ENCODE measurements around the gene ATP5IF1.

ATP5IF1 gene

GRCh38 chr1:28235755-28236655, at the start of gene ATP5IF1:
Gene ATP5IF1 (plus strand): TSS chr1:28236124. CDS start chr1:28236184, 60 bp downstream.
- DNase-seq, result peak; percentile 96

DNA sequence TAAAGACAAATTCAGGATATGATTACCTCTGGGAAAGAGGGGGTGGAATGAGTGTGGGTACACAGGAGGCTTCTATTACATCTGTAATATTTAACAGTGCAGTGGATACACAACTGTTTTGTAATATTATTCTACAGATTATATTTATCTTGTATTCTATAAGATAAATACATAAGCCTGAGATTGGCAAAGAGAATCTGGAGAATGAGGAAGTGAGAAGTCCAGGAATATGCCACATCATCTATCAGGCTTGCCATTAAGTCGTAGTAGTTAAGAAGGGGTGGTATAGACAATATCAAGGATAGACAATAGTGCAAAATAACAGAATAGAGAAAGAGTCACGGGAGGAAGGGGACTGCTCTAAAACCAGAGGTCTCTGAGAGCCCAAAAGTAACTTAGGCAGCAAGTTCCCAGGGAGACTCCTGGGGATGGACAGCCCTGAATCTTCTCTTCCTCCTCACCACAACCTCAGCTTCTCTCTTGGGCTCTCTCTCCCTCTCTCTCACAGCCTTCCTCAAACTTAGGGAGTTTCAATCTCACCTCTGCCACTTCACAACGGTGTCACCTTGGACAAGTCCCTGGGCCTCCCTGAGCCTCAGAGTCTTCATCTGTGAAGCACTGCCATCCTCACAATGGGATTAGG, 45.5 kb upstream of the ATP5IF1 start:
- no peak for DNase-seq

DNA sequence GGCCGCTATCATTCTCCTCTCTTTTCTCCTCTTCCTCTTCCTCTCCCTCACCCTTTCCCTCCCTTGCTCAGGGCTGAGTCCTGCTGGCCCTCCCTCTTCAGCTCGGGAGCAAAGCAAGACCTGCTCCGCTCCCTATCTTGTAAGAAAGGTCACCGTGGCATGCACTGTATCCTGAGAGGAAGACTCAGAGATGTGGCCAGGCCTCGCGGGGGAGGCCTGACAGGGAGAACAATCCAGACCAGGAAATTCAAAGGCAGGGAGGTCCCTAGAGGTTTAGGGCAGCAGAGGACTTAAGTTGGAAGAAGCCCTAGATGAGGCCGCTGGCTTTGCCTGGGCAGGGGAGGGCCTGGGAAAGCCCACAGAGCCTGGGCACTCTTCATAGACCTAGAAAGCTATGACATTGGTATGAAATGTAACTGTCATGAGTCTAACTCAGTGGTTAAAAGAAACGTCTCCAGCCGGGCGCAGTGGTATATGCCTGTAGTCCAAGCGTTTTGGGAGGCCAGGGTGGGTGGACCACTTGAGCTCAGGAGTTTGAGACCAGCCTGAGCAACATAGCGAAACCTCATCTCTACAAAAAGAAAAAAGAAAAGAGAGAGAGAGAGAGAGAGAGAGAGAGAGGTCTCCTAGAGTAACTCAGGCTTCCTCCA, 44.8 kb upstream of the ATP5IF1 start:
- no peak for DNase-seq

GRCh38 chr1:28193701-28194161, 42.2 kb upstream of the ATP5IF1 start:
- DNase-seq, result no peak

GRCh38 chr1:28194326-28195035, 41.4 kb upstream of the ATP5IF1 start:
- DNase-seq, result no peak

DNA sequence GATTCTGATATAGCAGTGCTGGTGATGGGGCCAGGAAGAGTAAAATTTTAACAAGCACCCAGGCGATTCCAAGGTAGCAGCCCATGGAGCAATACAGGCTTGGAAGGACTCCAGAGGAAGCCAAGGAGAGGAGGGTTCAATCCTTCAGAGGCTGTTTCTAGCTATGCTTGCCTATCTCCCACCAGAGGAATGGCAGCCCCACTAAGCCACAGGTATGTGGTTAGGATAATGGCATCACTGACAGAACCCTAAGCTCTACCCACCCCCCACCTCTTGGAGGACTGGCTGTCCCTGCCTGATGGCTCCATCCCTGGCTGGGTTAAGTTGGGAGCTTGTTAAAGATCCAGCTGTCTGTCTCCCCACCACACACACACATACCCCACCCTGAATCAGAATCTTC, 40.1 kb upstream of the ATP5IF1 start:
- no peak for DNase-seq

GRCh38 chr1:28196330-28196729, 39.6 kb upstream of the ATP5IF1 start:
- no peak for DNase-seq

- no peak for DNase-seq
Observed at GRCh38 chr1:28197682-28198415, 38.1 kb upstream of the ATP5IF1 start.

DNA sequence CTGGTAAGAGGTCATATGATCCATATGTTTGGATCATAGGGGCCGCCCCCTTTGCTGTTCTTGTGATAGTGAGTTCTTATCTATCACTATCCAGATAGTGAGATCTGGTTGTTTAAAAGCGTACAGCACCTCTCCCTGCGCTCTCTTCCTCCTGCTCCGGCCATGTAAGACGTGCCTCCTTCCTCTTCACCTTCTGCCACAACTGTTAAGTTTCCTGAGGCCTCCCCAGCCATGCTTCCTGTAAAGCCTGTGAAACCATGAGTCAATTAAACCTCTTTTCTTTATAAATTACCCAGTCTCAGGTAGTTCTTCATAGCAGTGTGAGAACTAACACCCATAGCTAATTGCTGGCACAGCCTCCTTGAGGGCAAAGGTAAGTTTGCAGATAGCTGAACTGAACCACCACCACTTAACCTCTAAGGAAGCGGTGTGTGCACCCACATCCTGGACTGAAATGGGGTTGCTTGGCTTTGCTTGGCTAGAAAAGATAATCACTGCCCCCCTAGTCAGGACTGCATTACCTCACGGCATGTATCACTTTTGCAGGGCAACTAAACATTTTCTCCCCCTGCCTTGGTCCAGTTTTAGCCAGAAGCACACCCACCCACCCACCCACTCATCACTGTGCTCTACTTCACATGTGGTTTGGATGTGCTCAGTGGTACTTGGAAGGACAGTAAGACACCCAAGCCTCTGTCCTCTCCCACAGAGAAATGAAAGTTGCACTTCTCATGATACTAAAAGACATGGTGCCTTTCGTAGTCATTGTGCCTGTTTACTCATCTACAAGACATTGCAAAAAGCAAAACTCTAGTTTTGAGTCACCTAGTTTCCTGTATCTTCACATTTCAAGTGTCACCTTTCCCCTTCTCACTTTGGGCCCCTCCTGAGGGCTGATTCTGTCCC, 36.3 kb upstream of the ATP5IF1 start:
- peak; percentile 55 for DNase-seq

GRCh38 chr1:28200234-28200873, 35.6 kb upstream of the ATP5IF1 start:
- DNase-seq, result no peak

GRCh38 chr1:28205243-28205642, 30.7 kb upstream of the ATP5IF1 start:
- no peak for DNase-seq

- peak; percentile 47 for DNase-seq
Observed at GRCh38 chr1:28208818-28209441, 27.0 kb upstream of the ATP5IF1 start.

- DNase-seq, result no peak
Observed at GRCh38 chr1:28209700-28210099, 26.2 kb upstream of the ATP5IF1 start.

DNA sequence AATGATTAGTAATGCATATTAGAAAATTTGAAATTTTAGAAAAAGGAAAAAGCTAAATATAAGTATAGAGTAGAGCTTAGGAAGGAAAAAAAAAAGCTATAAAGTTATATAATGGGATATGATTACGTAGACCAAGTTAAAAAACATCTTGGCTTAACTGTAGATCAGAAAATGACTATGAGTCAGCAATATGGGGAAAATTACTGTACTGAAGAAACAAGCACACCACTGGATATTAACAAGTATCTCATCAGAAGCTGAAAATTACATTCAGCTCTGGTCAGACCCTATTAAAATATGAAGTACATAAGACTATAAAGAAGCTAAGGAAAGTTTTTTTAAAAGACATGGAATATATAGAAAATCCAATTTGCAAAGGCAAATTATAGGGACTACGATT, 22.6 kb upstream of the ATP5IF1 start:
- no peak for DNase-seq

GRCh38 chr1:28229089-28229488, 6.8 kb upstream of the ATP5IF1 start:
- no peak for DNase-seq

DNA sequence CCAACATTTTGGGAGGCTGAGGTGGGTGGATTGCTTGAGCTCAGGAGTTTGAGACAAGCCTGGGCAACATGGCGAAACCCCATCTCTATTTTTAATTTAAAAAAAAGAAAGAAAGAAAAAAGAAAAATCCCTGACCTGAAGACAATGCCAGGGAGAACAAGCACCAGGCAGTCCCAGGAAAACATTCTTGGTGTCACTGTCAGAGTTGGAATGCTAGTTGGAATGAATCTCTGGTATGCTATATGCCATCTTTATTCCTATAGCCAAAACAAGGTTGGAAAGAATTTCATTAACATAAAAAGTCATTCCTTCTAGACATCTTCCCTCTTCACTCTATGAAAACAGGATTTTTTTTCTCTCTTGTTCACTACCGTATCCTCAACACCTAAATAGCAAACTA, 5.9 kb upstream of the ATP5IF1 start:
- no peak for DNase-seq

DNA sequence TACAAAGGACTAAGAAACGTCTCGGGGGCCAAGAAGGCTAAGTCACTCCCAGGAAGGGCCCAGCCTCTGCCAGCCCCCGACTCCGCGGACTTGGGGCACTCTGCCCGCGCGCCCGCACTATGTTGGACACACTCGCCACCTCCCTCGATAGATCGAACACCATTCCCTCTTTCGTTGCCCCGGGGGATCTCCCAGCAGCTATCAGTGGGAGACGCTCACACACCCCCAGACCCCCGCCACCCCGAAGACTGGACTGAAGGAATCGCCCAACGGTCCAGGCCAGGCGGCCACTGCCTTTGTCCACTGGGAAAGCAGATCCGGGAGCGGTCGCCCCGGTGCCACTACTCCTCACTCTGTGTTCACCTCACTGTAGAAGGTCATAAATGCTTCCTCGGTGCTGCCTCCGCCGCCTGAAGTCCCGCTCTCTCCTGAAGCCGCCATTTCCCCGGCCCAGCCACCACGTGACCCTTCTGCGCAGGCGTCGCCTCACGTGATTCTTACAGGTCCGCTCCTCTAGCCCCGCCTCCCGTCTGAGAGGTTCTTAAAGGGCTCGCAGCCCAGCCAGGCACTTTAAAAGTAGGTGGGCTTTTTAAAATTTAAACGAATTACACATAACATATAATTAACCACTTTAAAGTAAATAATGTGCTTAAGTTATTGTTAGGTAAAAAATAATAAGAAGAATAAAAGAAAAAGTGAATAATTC, 3.2 kb upstream of the ATP5IF1 start, which contains the start of gene DNAJC8:
Gene DNAJC8 (minus strand): TSS at position 472 of the 706 bp plus-strand sequence. CDS start 31 bp downstream, at position 441.
- peak; percentile 95 for DNase-seq

- DNase-seq, result no peak
Observed at GRCh38 chr1:28233264-28233606, 2.7 kb upstream of the ATP5IF1 start.

DNA sequence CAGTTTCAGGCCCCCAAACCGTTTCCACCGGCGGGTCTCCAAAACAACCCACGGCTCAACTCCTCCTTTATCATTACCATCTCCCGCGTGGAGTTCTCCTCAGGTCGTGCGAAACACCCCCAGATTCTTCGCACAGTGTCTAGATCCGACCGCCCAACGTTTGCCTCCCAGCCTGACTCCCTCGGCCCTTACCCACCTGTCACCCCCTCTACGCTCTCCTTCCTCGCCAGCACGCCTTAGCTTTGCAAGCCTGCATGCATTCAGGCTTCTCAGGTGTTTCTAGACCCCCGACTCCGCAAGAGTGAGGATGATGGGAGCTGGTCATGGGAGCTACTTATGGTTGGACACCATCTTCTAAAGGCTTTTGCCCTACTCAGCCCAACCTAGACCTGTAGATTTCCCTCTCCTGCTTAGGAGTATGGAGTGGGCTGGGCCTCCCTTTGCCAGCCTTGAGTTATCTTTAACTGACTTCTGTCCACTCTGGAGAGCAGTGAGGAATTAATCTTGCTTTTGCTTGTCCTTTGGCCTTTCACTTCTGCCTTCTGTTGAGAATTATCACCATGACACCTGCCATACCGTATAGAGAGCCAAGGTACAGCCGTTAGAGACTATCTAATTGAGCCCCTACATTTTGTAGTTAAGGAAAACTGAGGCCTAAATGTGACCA, 865 bp downstream of the ATP5IF1 start:
- DNase-seq, result peak; percentile 39

All from stimulated activated naive CD4-positive, alpha-beta T cell treated with Interleukin-2 at 50 U/mL for 16 hours (primary cell).